HepG2 (cell line): ENCODE results near the gene GJB2. TPM values are rescaled to one million over a fixed set of nuclear protein-coding genes. Genes with fewer than 3 reads are reported as not detected.

Source experiments
- ATAC-seq: fragments of 200-7000 bp; cut with Tn5 transposase; 3 replicates; pipeline ENCODE4 v1.9.1; 2020; ENCODE audit warnings: mild to moderate bottlenecking, moderate library complexity
- BruUV-seq: library from RNA; stranded (reverse); fragments of 400-500 nt; replicated peaks from 2 replicates; lab custom pipeline; 2021; lab: Mats Ljungman, UMichigan
- CTCF ChIA-PET: fragments of 300-600 bp; formaldehyde crosslinking; extraction: SDS; loops from one replicate; lab custom pipeline; 2021; ENCODE audit warnings: low total read pairs, inconsistent platforms, low intra/inter-chr PET ratio; lab: Yijun Ruan, JAX
- POLR2A ChIA-PET: fragments of 350-600 bp; sonication (Branson Sonifier 250); formaldehyde crosslinking; loops from one replicate; lab custom pipeline; 2020; ENCODE audit warnings: antibody characterized with exemption, inconsistent platforms; lab: Yijun Ruan, JAX
- DNase-seq: peaks from one replicate; pipeline ENCODE4 v3.0.0-alpha.2; 2015; ENCODE audit warnings: low spot score
- FAIRE-seq: peaks from 3 replicates; lab custom pipeline; 2011; peaks lifted over from hg19 to GRCh38; lab: Jason Lieb, UNC
- H2AFZ ChIP-seq: one replicate; pipeline ENCODE4 v1.6.1; 2011; ENCODE audit warnings: low read length, inconsistent platforms
- H3K27ac ChIP-seq: fragments of 300-600 bp; 3 replicates; pipeline ENCODE4 v1.8.0; 2011; ENCODE audit warnings: mixed run types, mild to moderate bottlenecking, mixed read lengths, low read length, inconsistent platforms; ENCODE audit not compliant: insufficient read depth; ENCODE audit errors: extremely low read length
- H3K27me3 ChIP-seq, 2 experiments: fragments of 200-600 bp in 1 of 2; 2 replicates in 1 of 2; 3 replicates in 1 of 2; pipeline versions ENCODE4 v1.6.0 to v1.8.0; 2011; ENCODE audit warnings: low read length in 2 of 2, mild to moderate bottlenecking in 2 of 2, moderate library complexity in 2 of 2, inconsistent platforms in 1 of 2; ENCODE audit not compliant: insufficient read depth in 2 of 2, control insufficient read depth in 1 of 2
- H3K36me3 ChIP-seq, 2 experiments: fragments of 200-600 bp in 1 of 2; replicated peaks in 1 of 2; 2 replicates in 1 of 2; 3 replicates in 1 of 2; pipeline versions ENCODE4 v1.5.1 to v1.8.0; 2011; ENCODE audit warnings: low read length in 2 of 2, inconsistent platforms in 1 of 2; ENCODE audit not compliant: insufficient read depth in 2 of 2, control insufficient read depth in 1 of 2
- H3K4me1 ChIP-seq: 2 replicates; pipeline ENCODE4 v1.5.1; 2012; ENCODE audit warnings: low read length, inconsistent platforms; ENCODE audit not compliant: insufficient read depth
- H3K4me2 ChIP-seq: 2 replicates; pipeline ENCODE4 v1.6.0; 2011; ENCODE audit warnings: low read depth, low read length, inconsistent platforms
- H3K4me3 ChIP-seq, 3 experiments: fragments of 200-600 bp in 1 of 3; sonication (generic), shearing (Covaris generic) in 1 of 3; replicated peaks in 1 of 3; 2 replicates each; pipeline ENCODE4 v1.5.1; 2011 to 2016; ENCODE audit warnings: low read length in 3 of 3, inconsistent platforms in 2 of 3, low read depth in 2 of 3, mild to moderate bottlenecking in 2 of 3, control low read depth in 1 of 3, mixed read lengths in 1 of 3; ENCODE audit not compliant: insufficient read depth in 1 of 3
- H3K79me2 ChIP-seq: one replicate; pipeline ENCODE4 v1.6.1; 2011; ENCODE audit warnings: low read length, inconsistent platforms; ENCODE audit not compliant: insufficient read depth
- H3K9ac ChIP-seq: 2 replicates; pipeline ENCODE4 v1.6.0; 2011; ENCODE audit warnings: mild to moderate bottlenecking, low read depth, low read length, inconsistent platforms; ENCODE audit not compliant: insufficient read depth
- H3K9me3 ChIP-seq: 2 replicates; pipeline ENCODE4 v1.5.1; 2012; ENCODE audit warnings: mild to moderate bottlenecking, low read length
- H4K20me1 ChIP-seq: 2 replicates; pipeline ENCODE4 v1.6.0; 2011; ENCODE audit warnings: inconsistent platforms, mild to moderate bottlenecking, low read length, moderate library complexity; ENCODE audit not compliant: insufficient read depth
- ARNT ChIP-seq: fragments of 450-650 bp; IDR thresholded peaks from 2 replicates; pipeline ENCODE4 v1.6.1; 2017
- ATM ChIP-seq: fragments of 450-650 bp; IDR thresholded peaks from 2 replicates; pipeline ENCODE4 v1.7.1; 2017; ENCODE audit warnings: mild to moderate bottlenecking, borderline replicate concordance
- CHD4 ChIP-seq: fragments of 200-600 bp; sonication (generic); IDR thresholded peaks from 2 replicates; pipeline ENCODE4 v1.7.0; 2017; ENCODE audit warnings: mild to moderate bottlenecking, low read length, borderline replicate concordance
- ERF ChIP-seq: IDR thresholded peaks from 2 replicates; pipeline ENCODE4 v1.6.1; 2018; ENCODE audit warnings: missing biosample characterization, missing genetic modification reagents
- FOXP1 ChIP-seq, 2 experiments: fragments of 450-650 bp in 1 of 2; IDR thresholded peaks; 2 replicates each; pipeline ENCODE4 v1.6.1; 2017 to 2018; ENCODE audit warnings: antibody characterized with exemption in 1 of 2
- JUND ChIP-seq: sonication (generic); formaldehyde crosslinking; IDR thresholded peaks from 2 replicates; pipeline ENCODE4 v1.8.0; 2022; ENCODE audit warnings: mild to moderate bottlenecking, missing genetic modification reagents
- KLF11 ChIP-seq: IDR thresholded peaks from 2 replicates; pipeline ENCODE4 v1.6.1; 2016; ENCODE audit warnings: missing compliant biosample characterization
- NCOA2 ChIP-seq: sonication (generic); formaldehyde crosslinking; IDR thresholded peaks from 2 replicates; pipeline ENCODE4 v1.8.0; 2022; ENCODE audit warnings: inconsistent platforms
- SIN3A ChIP-seq: IDR thresholded peaks from 2 replicates; pipeline ENCODE4 v1.6.1; 2011; ENCODE audit warnings: low read depth, mild to moderate bottlenecking, control low read depth, low read length, borderline replicate concordance
- SMARCE1 ChIP-seq: fragments of 450-650 bp; IDR thresholded peaks from 2 replicates; pipeline ENCODE4 v1.6.1; 2017; ENCODE audit warnings: borderline replicate concordance
- TCF12 ChIP-seq, 2 experiments: fragments of 450-650 bp in 1 of 2; sonication (generic) in 1 of 2; formaldehyde crosslinking in 1 of 2; IDR thresholded peaks; 2 replicates each; pipeline versions ENCODE4 v1.6.1 to v1.8.0; 2017 to 2022; ENCODE audit warnings: antibody characterized with exemption in 1 of 2, mild to moderate bottlenecking in 1 of 2, missing genetic modification reagents in 1 of 2, moderate library complexity in 1 of 2
- WIZ ChIP-seq: sonication (generic); formaldehyde crosslinking; IDR thresholded peaks from 2 replicates; pipeline ENCODE4 v1.5.1; 2020; ENCODE audit warnings: mild to moderate bottlenecking, missing genetic modification reagents
- ZC3H13 ChIP-seq: sonication (generic); formaldehyde crosslinking; IDR thresholded peaks from 2 replicates; pipeline ENCODE4 v1.8.1; 2023; ENCODE audit warnings: mild to moderate bottlenecking, missing genetic modification reagents, moderate library complexity
- ZNF615 ChIP-seq: sonication (generic); formaldehyde crosslinking; IDR thresholded peaks from 2 replicates; pipeline ENCODE4 v1.5.0; 2020; ENCODE audit warnings: mild to moderate bottlenecking, missing genetic modification reagents, borderline replicate concordance
- ZNF687 ChIP-seq: sonication (generic); formaldehyde crosslinking; IDR thresholded peaks from 2 replicates; pipeline ENCODE4 v1.5.1; 2020; ENCODE audit warnings: mild to moderate bottlenecking, missing genetic modification reagents, moderate library complexity
- ZNF792 ChIP-seq: IDR thresholded peaks from 2 replicates; pipeline ENCODE4 v1.6.1; 2016
- WGBS: methylation state at CpG from one replicate; pipeline ENCODE4 v1.1.6; 2017; ENCODE audit warnings: low lambda C conversion rate; 5-methylcytosine and 5-hydroxymethylcytosine counted together
- in situ Hi-C: cut with HindIII; loops from 2 replicates; pipeline ENCODE4 v1.10.0; 2017; ENCODE audit warnings: low pct_unique_long_range_greater_than_20kb; ENCODE audit not compliant: extremely low pct_ligation_motif_present
- intact Hi-C: fragments of 100-400 bp; cut with micrococcal nuclease; formaldehyde crosslinking; loops from one replicate; pipeline ENCODE4 v1.10.0; 2022; ENCODE audit not compliant: unreplicated experiment
- polyA plus RNA-seq, 8 experiments: library from polyadenylated mRNA; depleted of rRNA in 3 of 8; stranded (reverse) in 7 of 8; unstranded in 1 of 8; fragments of >200 nt; fragmentation: Illumina TruSeq in 4 of 8; extraction: Trizol in 4 of 8; gene quantifications; 2 replicates each; pipeline versions ENCODE4 v1.2.1 to v1.2.3, GENCODE V29; 2011 to 2016; ENCODE audit warnings: low read depth in 4 of 8, missing spikeins in 1 of 8, mixed read lengths in 1 of 8; ENCODE audit not compliant: insufficient read depth in 1 of 8
- total RNA-seq, 5 experiments: library from RNA; depleted of rRNA; stranded (reverse); fragments of >200 nt; fragmentation: Illumina TruSeq; extraction: Trizol; gene quantifications; 2 replicates each; pipeline ENCODE4 v1.2.3, GENCODE V29; 2016; ENCODE audit warnings: low read depth in 1 of 5
- TF ChIP-seq, protein P1 (sequence below): IDR thresholded peaks from 2 replicates; pipeline ENCODE4 v1.6.1; 2016; ENCODE audit warnings: low read depth, missing genetic modification reagents, missing compliant biosample characterization

Gene GJB2
- total and polyA plus RNA-seq, 2 of the 13 experiments (the other 11 are each of a cell fraction or from before 2014, with no cell fraction given): 0.15 to 0.18 TPM

GRCh38 chr13:20151612-20152011 is 41.1 kb downstream of the GJB2 start (continued):
- TF ChIP-seq, protein P1, sequence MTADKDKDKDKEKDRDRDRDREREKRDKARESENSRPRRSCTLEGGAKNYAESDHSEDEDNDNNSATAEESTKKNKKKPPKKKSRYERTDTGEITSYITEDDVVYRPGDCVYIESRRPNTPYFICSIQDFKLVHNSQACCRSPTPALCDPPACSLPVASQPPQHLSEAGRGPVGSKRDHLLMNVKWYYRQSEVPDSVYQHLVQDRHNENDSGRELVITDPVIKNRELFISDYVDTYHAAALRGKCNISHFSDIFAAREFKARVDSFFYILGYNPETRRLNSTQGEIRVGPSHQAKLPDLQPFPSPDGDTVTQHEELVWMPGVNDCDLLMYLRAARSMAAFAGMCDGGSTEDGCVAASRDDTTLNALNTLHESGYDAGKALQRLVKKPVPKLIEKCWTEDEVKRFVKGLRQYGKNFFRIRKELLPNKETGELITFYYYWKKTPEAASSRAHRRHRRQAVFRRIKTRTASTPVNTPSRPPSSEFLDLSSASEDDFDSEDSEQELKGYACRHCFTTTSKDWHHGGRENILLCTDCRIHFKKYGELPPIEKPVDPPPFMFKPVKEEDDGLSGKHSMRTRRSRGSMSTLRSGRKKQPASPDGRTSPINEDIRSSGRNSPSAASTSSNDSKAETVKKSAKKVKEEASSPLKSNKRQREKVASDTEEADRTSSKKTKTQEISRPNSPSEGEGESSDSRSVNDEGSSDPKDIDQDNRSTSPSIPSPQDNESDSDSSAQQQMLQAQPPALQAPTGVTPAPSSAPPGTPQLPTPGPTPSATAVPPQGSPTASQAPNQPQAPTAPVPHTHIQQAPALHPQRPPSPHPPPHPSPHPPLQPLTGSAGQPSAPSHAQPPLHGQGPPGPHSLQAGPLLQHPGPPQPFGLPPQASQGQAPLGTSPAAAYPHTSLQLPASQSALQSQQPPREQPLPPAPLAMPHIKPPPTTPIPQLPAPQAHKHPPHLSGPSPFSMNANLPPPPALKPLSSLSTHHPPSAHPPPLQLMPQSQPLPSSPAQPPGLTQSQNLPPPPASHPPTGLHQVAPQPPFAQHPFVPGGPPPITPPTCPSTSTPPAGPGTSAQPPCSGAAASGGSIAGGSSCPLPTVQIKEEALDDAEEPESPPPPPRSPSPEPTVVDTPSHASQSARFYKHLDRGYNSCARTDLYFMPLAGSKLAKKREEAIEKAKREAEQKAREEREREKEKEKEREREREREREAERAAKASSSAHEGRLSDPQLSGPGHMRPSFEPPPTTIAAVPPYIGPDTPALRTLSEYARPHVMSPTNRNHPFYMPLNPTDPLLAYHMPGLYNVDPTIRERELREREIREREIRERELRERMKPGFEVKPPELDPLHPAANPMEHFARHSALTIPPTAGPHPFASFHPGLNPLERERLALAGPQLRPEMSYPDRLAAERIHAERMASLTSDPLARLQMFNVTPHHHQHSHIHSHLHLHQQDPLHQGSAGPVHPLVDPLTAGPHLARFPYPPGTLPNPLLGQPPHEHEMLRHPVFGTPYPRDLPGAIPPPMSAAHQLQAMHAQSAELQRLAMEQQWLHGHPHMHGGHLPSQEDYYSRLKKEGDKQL (CRISPR knock-in tag): no peak
- TF ChIP-seq ARNT (no peak), SMARCE1 (no peak), NCOA2 (no peak), FOXP1 (IDR thresholded peaks at IDR 0.05) (no peak), FOXP1 (CRISPR knock-in tag; IDR thresholded peaks at IDR 0.05) (no peak), ATM (no peak), ZNF792 (CRISPR knock-in tag) (no peak), ZNF615 (CRISPR knock-in tag) (no peak), KLF11 (CRISPR knock-in tag) (no peak), SIN3A (no peak)
- TF ChIP-seq, all 625 proteins: peak for 0

- DNase-seq: no peak
- ATAC-seq: no peak
- Histone ChIP-seq H3K9me3 (no peaks in the 10 kb centered on the region), H3K36me3 (no peaks in the 10 kb centered on the region), H3K27me3 (peaks cover 4 to 39% of the 10 kb centered on the region in 2 experiments), H3K27ac (no peak overlapping the region), H3K4me3 (no peak overlapping the region), H3K4me1 (no peaks in the 10 kb centered on the region), H3K79me2 (no peaks in the 10 kb centered on the region), H3K9ac (no peak overlapping the region), H3K4me2 (no peak overlapping the region), H4K20me1 (no peaks in the 10 kb centered on the region), H2AFZ (no peak overlapping the region)
- in situ Hi-C loops: no loop called here
- WGBS: 30% methylated on average over 5 of the region's 6 CpGs
- no TSS peak for BruUV-seq
- ChIA-PET POLR2A (no interaction called here), CTCF (no interaction called here)
- FAIRE-seq: no peak
- intact Hi-C loops: no loop called here
- TF ChIP-seq WIZ (CRISPR knock-in tag): no peak
- TF ChIP-seq JUND: no peak
- TF ChIP-seq ZNF687 (CRISPR knock-in tag): no peak
- TF ChIP-seq ZC3H13 (CRISPR knock-in tag): no peak
- TF ChIP-seq TCF12 (IDR thresholded peaks at IDR 0.05): no peak
- no peak for TF ChIP-seq TCF12 (CRISPR knock-in tag; IDR thresholded peaks at IDR 0.05)
- no peak for TF ChIP-seq ERF (CRISPR knock-in tag)
- no peak for TF ChIP-seq CHD4
These were observed 41.7 kb downstream of the GJB2 start for GRCh38 chr13:20151016-20151415.
